Suppressor macrophage treated with lipopolysaccharide for 4 hours (primary cell): ENCODE measurements around the gene SNX30.
A peak's percentile ranks its signal among the peaks of the same experiment; 100 is the strongest.

Experiments
- DNase-seq: peaks from one replicate; pipeline ENCODE4 v3.0.0-alpha.2; 2020

The SNX30 gene

DNA sequence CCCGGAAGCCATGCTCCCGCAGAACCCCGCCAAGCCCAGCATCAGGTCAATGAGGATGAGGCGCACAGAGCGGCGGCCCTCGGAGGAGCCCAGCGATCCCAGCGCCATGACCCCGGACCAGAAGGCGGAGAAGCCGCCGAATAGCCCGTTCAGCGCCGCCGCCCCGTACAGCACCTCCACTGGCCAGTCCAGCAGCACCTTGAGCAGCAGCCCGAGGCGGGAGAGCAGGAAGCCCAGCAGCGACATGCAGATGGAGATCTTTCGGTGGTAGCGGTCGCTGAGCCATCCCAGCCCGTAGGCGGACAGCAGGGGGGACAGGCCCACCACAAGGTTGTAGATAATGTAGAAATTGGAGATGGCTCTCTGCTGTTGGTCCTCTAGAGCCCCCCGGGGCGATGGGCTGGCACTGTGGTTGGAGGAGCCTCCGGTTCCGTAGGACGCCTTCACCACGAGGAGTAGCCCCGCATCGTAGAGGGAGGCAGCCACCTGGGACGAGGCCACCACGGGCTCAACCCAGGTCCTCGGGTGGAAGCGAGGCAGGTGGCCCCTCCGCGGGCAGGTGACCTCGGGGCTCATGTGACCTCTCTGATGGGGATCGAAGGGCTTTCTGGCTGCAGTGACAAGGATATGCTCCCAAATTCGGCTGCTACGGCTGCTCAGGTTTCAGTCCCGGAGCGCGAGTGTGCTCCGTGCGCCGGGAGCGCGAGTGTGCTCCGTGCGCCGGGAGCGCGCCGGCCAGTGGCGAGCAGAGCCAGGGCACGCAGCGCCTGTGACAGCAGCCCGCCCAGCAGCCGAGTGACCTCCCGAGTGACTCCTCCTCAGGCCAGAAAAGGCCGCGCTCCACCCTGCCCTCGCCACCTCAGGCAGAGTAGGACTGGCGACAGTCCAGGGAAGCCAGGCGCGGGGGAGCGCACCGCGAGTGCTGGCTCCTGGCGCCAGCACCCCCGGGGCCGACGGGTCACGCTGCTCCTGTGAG is 139.8 kb downstream of the SNX30 start, which contains the start of gene SLC46A2:
Gene SLC46A2, minus strand, starts transcription at position 771 of the 976 bp plus-strand sequence. Its CDS starts 195 bp downstream, at position 576.
- DNase-seq: peak; percentile 61

DNA sequence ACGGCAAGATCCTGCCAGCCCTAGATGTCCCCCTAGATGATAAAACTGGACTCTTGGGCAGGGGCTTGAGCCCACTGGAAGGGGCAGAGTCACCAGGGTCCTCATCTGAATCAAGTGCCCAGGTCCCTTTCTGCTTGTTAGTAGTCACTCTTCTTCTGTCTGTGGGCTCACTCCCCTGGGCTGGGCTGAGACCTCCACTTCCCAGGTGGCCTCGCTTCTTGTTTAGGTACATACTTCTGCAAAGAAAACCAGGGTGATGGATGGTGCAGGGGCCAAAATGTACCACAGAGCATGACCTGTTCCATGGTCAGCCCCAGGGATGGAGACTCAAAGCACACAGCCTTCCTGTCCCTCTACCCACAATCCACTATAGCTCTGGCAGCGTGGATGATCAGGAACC is 141.0 kb downstream of the SNX30 start:
- no peak for DNase-seq

- DNase-seq: peak; percentile 57
These were observed 142.4 kb downstream of the SNX30 start for GRCh38 chr9:112892981-112893380.

GRCh38 chr9:112894041-112894440 is 143.5 kb downstream of the SNX30 start:
- peak; percentile 70 for DNase-seq

- peak; percentile 89 for DNase-seq
These were observed 144.1 kb downstream of the SNX30 start for GRCh38 chr9:112894699-112895098.

DNA sequence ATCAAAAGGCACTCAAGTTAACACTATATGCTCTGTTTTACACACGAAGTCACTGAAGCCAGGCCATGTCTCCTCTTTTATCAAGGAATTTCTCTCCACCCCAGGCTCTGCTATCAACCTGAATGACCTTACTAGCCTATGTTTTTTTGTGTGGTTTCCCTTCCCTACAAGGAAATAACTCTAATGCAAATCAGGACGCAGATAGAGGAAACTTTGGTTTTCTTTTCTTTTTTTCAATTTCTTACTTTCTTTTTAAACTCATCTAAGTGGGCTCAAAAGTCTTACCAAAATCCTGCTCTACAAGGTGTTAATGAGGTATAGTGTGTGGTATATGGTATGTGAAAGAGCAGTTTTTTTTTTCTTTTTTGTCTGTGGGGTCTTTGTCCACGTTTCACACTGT is 145.6 kb downstream of the SNX30 start:
- peak; percentile 43 for DNase-seq

GRCh38 chr9:112898872-112899311 is 148.3 kb downstream of the SNX30 start:
- peak; percentile 84 for DNase-seq

GRCh38 chr9:112900488-112900887 is 149.9 kb downstream of the SNX30 start:
- DNase-seq: no peak

GRCh38 chr9:112900901-112901300 is 150.3 kb downstream of the SNX30 start:
- DNase-seq: no peak

DNA sequence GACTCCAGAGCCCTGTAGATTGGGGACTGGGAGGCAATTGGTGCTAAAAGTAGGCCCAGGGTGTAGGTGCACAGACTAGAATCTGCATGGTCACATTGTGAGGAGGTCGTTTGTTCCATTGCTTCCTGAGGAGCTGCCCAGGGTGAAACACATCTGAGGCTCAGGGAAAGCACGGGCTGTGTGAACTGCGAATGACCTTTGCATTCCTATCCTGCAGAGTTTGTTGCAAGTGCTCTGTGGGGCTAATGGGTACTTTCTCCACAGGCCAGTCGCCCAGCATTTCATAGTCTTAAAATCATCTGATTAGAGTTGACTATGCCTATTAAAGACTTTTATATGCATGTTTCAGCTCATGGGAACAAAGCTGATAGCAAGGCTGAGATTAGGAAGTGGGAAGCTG is 154.5 kb downstream of the SNX30 start:
- DNase-seq: no peak

- DNase-seq: no peak
These were observed 161.2 kb downstream of the SNX30 start for GRCh38 chr9:112911736-112912135.

- DNase-seq: no peak
These were observed 162.1 kb downstream of the SNX30 start for GRCh38 chr9:112912636-112913035.

DNA sequence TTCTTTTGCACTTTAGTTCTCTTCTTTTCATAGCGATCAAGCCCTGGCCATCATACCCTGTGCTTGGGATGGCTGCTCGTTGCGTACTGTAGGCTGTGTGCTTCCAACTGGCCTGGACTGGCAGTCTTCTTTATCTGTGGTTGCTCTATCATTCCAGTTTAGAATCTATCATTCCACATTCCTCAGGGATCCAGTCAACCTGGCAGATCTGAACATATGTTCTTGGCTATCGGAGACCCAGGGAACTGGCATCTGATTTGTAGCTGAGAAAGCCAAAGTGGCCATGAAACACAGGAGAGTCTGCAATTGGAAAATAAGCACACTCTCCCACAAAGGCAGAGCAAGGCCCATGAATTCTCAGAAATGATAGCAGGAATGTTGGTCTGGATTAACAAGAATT is 162.8 kb downstream of the SNX30 start:
- no peak for DNase-seq

- no peak for DNase-seq
These were observed 164.0 kb downstream of the SNX30 start for GRCh38 chr9:112914524-112914923.

- DNase-seq: no peak
These were observed 166.8 kb downstream of the SNX30 start for GRCh38 chr9:112917047-112917986.

DNA sequence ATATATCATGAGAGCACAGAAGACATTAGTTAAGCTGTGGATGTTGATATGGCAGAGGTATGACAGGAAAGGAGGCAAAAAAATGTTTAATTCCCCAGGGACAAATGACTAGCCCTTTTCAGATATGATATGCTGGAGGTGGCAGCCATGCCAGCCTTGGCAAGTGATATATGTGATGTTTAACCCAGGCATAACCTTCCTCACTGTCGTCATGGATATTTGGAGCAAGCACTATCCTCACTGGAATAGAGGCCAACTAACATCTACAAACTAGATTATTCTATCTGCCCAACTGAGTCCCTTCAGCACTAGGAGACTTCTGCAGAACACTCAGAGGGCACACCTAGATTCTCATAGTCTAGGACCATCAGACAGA is 167.4 kb downstream of the SNX30 start:
- no peak for DNase-seq

DNA sequence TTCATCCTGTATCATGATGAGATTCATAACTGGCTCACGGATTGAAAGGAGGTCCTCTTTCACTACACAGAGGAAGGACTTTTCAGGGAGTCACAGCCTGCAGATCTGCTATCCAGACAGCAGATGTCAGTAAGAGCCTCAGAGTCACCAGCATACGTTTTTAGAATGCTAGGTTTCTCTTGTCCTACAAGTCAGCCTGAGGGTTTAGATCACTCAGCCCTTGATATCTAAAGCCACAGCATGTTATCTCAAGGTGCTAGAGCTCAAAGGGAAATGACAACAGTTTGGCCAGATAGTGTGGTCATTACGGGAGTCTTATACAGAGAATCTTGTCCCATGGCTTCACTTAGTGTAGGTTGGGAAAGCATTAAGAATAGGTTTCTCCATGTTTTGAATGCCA is 171.0 kb downstream of the SNX30 start:
- DNase-seq: peak; percentile 69
